CD14-positive monocyte (primary cell): Measurements from ENCODE around the gene RNF217. TPM values are rescaled to one million over a fixed set of nuclear protein-coding genes. Genes with fewer than 3 reads are reported as not detected.

Source experiments
- DNase-seq, 3 donors: peaks; one replicate each; pipeline ENCODE4 v3.0.0-alpha.2; 2011 to 2022
- H2AFZ ChIP-seq: 2 replicates; pipeline ENCODE4 v1.6.0; 2012; ENCODE audit warnings: mild to moderate bottlenecking, low read depth, low read length, inconsistent platforms; ENCODE audit not compliant: insufficient read depth, poor library complexity, severe bottlenecking
- H3K27ac ChIP-seq, 2 donors: 1 replicate in 1 of 2; 2 replicates in 1 of 2; pipeline ENCODE4 v1.5.1; 2012 to 2013; ENCODE audit warnings: low read length in 2 of 2, control low read depth in 1 of 2, inconsistent platforms in 1 of 2, low read depth in 1 of 2, mild to moderate bottlenecking in 1 of 2
- H3K27me3 ChIP-seq, 2 donors: one replicate each; pipeline versions ENCODE4 v1.6.0 to v1.6.1; 2011 to 2013; ENCODE audit warnings: low read length in 2 of 2; ENCODE audit not compliant: control insufficient read depth in 2 of 2, insufficient read depth in 2 of 2
- H3K36me3 ChIP-seq, 2 donors: replicated peaks in 1 of 2; 1 replicate in 1 of 2; 2 replicates in 1 of 2; pipeline versions ENCODE4 v1.5.1 to v1.6.1; 2012 to 2013; ENCODE audit warnings: low read length in 2 of 2, control low read depth in 1 of 2, inconsistent platforms in 1 of 2, mild to moderate bottlenecking in 1 of 2; ENCODE audit not compliant: insufficient read depth in 2 of 2, control insufficient read depth in 1 of 2
- H3K4me1 ChIP-seq, 2 donors: 1 replicate in 1 of 2; 2 replicates in 1 of 2; pipeline versions ENCODE4 v1.5.1 to v1.6.1; 2012 to 2013; ENCODE audit warnings: low read length in 2 of 2, control low read depth in 1 of 2, inconsistent platforms in 1 of 2, mild to moderate bottlenecking in 1 of 2, moderate library complexity in 1 of 2; ENCODE audit not compliant: insufficient read depth in 2 of 2, control insufficient read depth in 1 of 2
- H3K4me2 ChIP-seq: replicated peaks from 2 replicates; pipeline ENCODE3; 2012; ENCODE audit warnings: low read length, moderate library complexity, mild to moderate bottlenecking; ENCODE audit not compliant: poor library complexity, severe bottlenecking; ENCODE audit errors: extremely low read depth
- H3K4me3 ChIP-seq, 3 experiments: fragments of 200-600 bp in 1 of 3; sonication (generic) in 1 of 3; replicated peaks in 1 of 3; 1 replicate in 2 of 3; 2 replicates in 1 of 3; pipeline ENCODE4 v1.5.1; 2011 to 2013; ENCODE audit warnings: low read length in 3 of 3, mild to moderate bottlenecking in 3 of 3, control low read depth in 2 of 3, low read depth in 2 of 3, inconsistent platforms in 1 of 3, moderate library complexity in 1 of 3
- H3K79me2 ChIP-seq: 2 replicates; pipeline ENCODE4 v1.6.0; 2012; ENCODE audit warnings: mild to moderate bottlenecking, control low read depth, inconsistent platforms, low read length, moderate library complexity; ENCODE audit not compliant: insufficient read depth
- H3K9ac ChIP-seq: 2 replicates; pipeline ENCODE4 v1.6.0; 2017; ENCODE audit warnings: low read length, mild to moderate bottlenecking; ENCODE audit not compliant: insufficient read depth, poor library complexity, severe bottlenecking
- H3K9me3 ChIP-seq, 2 donors: replicated peaks in 1 of 2; 1 replicate in 1 of 2; 2 replicates in 1 of 2; pipeline versions ENCODE4 v1.5.1 to v1.6.1; 2012 to 2013; ENCODE audit warnings: low read length in 2 of 2, control low read depth in 1 of 2; ENCODE audit not compliant: control insufficient read depth in 1 of 2, insufficient read depth in 1 of 2
- H4K20me1 ChIP-seq: 2 replicates; pipeline ENCODE4 v1.6.0; 2012; ENCODE audit warnings: mild to moderate bottlenecking, low read length, control low read depth, moderate library complexity; ENCODE audit not compliant: insufficient read depth
- H3K27ac Mint-ChIP-seq, 7 donors: one replicate each; pipeline ENCODE4 v1.8.0; 2020; ENCODE audit warnings: mild to moderate bottlenecking in 7 of 7, mixed read lengths in 7 of 7, moderate library complexity in 6 of 7, inconsistent platforms in 2 of 7
- H3K27me3 Mint-ChIP-seq, 3 donors: one replicate each; pipeline ENCODE4 v1.8.0; 2021 to 2022; ENCODE audit warnings: low read depth in 3 of 3, mild to moderate bottlenecking in 3 of 3, mixed read lengths in 3 of 3, moderate library complexity in 3 of 3, inconsistent platforms in 1 of 3
- H3K36me3 Mint-ChIP-seq, 2 donors: one replicate each; pipeline ENCODE4 v1.8.0; 2020; ENCODE audit warnings: mixed read lengths in 2 of 2, inconsistent platforms in 1 of 2, mild to moderate bottlenecking in 1 of 2
- H3K4me1 Mint-ChIP-seq: one replicate; pipeline ENCODE4 v1.8.0; 2020; ENCODE audit warnings: mild to moderate bottlenecking, mixed read lengths
- H3K4me3 Mint-ChIP-seq, 2 donors: one replicate each; pipeline ENCODE4 v1.8.0; 2020; ENCODE audit warnings: mild to moderate bottlenecking in 2 of 2, mixed read lengths in 2 of 2, moderate library complexity in 1 of 2
- H3K9me3 Mint-ChIP-seq, 7 donors: one replicate each; pipeline ENCODE4 v1.8.0; 2020 to 2022; ENCODE audit warnings: mixed read lengths in 7 of 7, mild to moderate bottlenecking in 6 of 7, moderate library complexity in 6 of 7, inconsistent platforms in 2 of 7
- WGBS: methylation state at CpG from one replicate; pipeline ENCODE4 v1.1.5; 2013; ENCODE audit warnings: missing lambda C conversion rate; ENCODE audit not compliant: insufficient coverage; 5-methylcytosine and 5-hydroxymethylcytosine counted together
- intact Hi-C, 2 donors: fragments of 100-400 bp; cut with micrococcal nuclease; formaldehyde crosslinking; loops; one replicate each; pipeline versions ENCODE4 v1.15.0 to v1.15.1; 2023
- polyA plus RNA-seq, 3 donors: library from polyadenylated mRNA; depleted of rRNA in 1 of 3; unstranded in 2 of 3; stranded (reverse) in 1 of 3; fragments of 300-500 nt in 2 of 3; fragments of >200 nt in 1 of 3; fragmentation: Illumina TruSeq in 2 of 3; gene quantifications; 1 replicate in 2 of 3; 2 replicates in 1 of 3; pipeline ENCODE4 v1.2.3, GENCODE V29; 2012 to 2021
- TF ChIP-seq, protein P1 (sequence below): fragments of 200-600 bp; IDR thresholded peaks from one replicate; pipeline ENCODE4 v1.8.0; 2022; ENCODE audit warnings: antibody characterized with exemption, mild to moderate bottlenecking

RNF217 gene
- polyA plus RNA-seq, 3 donors, result 2.2 to 11.6 (median 3.3) TPM

GRCh38 chr6:125075741-125076481 is 113.7 kb downstream of the RNF217 start:
- no CpG with 5 or more reads among the region's 4 CpGs for WGBS
- H3K4me2 ChIP-seq, result no peak overlapping the region
- intact Hi-C loops, result no loop called here

DNA sequence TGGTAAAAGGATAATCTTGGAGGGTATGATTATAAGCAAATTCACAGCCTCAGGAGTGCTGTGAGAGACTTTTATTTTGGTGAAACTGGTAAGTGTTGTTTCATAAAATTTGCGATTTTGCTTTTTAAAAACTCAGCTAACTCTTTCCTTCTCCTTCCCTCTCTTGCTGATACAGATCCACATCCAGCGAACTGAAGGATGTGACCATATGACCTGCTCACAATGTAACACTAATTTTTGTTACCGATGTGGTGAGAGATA is 114.2 kb downstream of the RNF217 start:
- Histone ChIP-seq H2AFZ (no peak overlapping the region), H3K4me3 (no peak overlapping the region), H4K20me1 (no peaks in the 10 kb centered on the region), H3K9ac (no peak overlapping the region), H3K4me1 (no peaks in the 10 kb centered on the region), H3K79me2 (no peaks in the 10 kb centered on the region), H3K9me3 (no peaks in the 10 kb centered on the region), H3K27me3 (no peaks in the 10 kb centered on the region), H3K4me2 (no peak overlapping the region), H3K36me3 (peaks cover 5 to 23% of the 10 kb centered on the region in 2 donors), H3K27ac (no peak overlapping the region)
- intact Hi-C loops, result no loop called here
- no peak overlapping the region for H3K27ac Mint-ChIP-seq
- WGBS, result 80% methylated on average over 1 of the region's 3 CpGs
- H3K36me3 Mint-ChIP-seq, result peaks cover 22 to 24% of the 10 kb centered on the region in 2 donors
- TF ChIP-seq, protein P1, sequence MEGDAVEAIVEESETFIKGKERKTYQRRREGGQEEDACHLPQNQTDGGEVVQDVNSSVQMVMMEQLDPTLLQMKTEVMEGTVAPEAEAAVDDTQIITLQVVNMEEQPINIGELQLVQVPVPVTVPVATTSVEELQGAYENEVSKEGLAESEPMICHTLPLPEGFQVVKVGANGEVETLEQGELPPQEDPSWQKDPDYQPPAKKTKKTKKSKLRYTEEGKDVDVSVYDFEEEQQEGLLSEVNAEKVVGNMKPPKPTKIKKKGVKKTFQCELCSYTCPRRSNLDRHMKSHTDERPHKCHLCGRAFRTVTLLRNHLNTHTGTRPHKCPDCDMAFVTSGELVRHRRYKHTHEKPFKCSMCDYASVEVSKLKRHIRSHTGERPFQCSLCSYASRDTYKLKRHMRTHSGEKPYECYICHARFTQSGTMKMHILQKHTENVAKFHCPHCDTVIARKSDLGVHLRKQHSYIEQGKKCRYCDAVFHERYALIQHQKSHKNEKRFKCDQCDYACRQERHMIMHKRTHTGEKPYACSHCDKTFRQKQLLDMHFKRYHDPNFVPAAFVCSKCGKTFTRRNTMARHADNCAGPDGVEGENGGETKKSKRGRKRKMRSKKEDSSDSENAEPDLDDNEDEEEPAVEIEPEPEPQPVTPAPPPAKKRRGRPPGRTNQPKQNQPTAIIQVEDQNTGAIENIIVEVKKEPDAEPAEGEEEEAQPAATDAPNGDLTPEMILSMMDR, result no peak
- no peak overlapping the region for H3K4me3 Mint-ChIP-seq
- no peaks in the 10 kb centered on the region for H3K4me1 Mint-ChIP-seq
- no peaks in the 10 kb centered on the region for H3K27me3 Mint-ChIP-seq
- no peaks in the 10 kb centered on the region for H3K9me3 Mint-ChIP-seq
- DNase-seq, result no peak

More at GRCh38 chr6:125075741-125076481, 113.7 kb downstream of the RNF217 start:
- no peaks in the 10 kb centered on the region for H3K4me1 ChIP-seq
- no peak overlapping the region for H3K9ac ChIP-seq
- Mint-ChIP-seq H3K27me3 (no peaks in the 10 kb centered on the region), H3K4me1 (no peaks in the 10 kb centered on the region), H3K4me3 (no peak overlapping the region), H3K36me3 (peaks cover 19 to 24% of the 10 kb centered on the region in 2 donors), H3K27ac (no peak overlapping the region), H3K9me3 (no peaks in the 10 kb centered on the region)
- no peaks in the 10 kb centered on the region for H4K20me1 ChIP-seq
- no peak overlapping the region for H2AFZ ChIP-seq
- H3K36me3 ChIP-seq, result peaks cover 5 to 18% of the 10 kb centered on the region in 2 donors
- TF ChIP-seq, protein P1, result no peak
- no peak for DNase-seq
- no peaks in the 10 kb centered on the region for H3K9me3 ChIP-seq
- no peaks in the 10 kb centered on the region for H3K27me3 ChIP-seq
- H3K4me3 ChIP-seq, result no peak overlapping the region
- H3K79me2 ChIP-seq, result no peaks in the 10 kb centered on the region
- no peak overlapping the region for H3K27ac ChIP-seq
